K562 (cell line): Measurements from ENCODE around the gene COPA. TPM values are rescaled to one million over a fixed set of nuclear protein-coding genes. Genes with fewer than 3 reads are reported as not detected.

Source experiments
- ATAC-seq: fragments of 200-7000 bp; cut with Tn5 transposase; 3 replicates; pipeline ENCODE4 v1.9.1; 2020; ENCODE audit warnings: moderate library complexity
- BruUV-seq: library from RNA; stranded (reverse); fragments of 400-500 nt; replicated peaks from 2 replicates; lab custom pipeline; 2021; lab: Mats Ljungman, UMichigan
- CTCF ChIA-PET: fragments of 300-600 bp; formaldehyde crosslinking; extraction: SDS; loops from one replicate; lab custom pipeline; 2021; ENCODE audit warnings: low intra/inter-chr PET ratio; lab: Yijun Ruan, JAX
- POLR2A ChIA-PET: fragments of 300-600, 350-650 bp; sonication (Branson Sonifier 250); formaldehyde crosslinking; extraction: SDS; loops from one replicate; lab custom pipeline; 2021; ENCODE audit warnings: antibody characterized with exemption, inconsistent platforms; lab: Yijun Ruan, JAX
- DNase-seq, 4 experiments: peaks; one replicate each; pipeline versions ENCODE4 v3.0.0 to v3.0.0-alpha.2; 2011 to 2018; ENCODE audit warnings: low spot score in 3 of 4, mixed read lengths in 3 of 4; ENCODE audit errors: extremely low read depth in 1 of 4
- FAIRE-seq: peaks from 2 replicates; lab custom pipeline; 2011; peaks lifted over from hg19 to GRCh38; lab: Jason Lieb, UNC
- H2AFZ ChIP-seq: 2 replicates; pipeline ENCODE4 v1.6.0; 2011; ENCODE audit warnings: low read depth, low read length, control low read depth, inconsistent platforms
- H3K27ac ChIP-seq: fragments of 200-600 bp; 3 replicates; pipeline ENCODE4 v1.8.0; 2011; ENCODE audit warnings: low read depth, mild to moderate bottlenecking, control low read depth, inconsistent platforms, low read length, moderate library complexity, mixed read lengths; ENCODE audit errors: extremely low read depth
- H3K27me3 ChIP-seq, 2 experiments: fragments of 300-600 bp in 1 of 2; 2 replicates in 1 of 2; 3 replicates in 1 of 2; pipeline versions ENCODE4 v1.6.0 to v1.8.0; 2011; ENCODE audit warnings: inconsistent platforms in 2 of 2, low read length in 2 of 2, mild to moderate bottlenecking in 1 of 2, mixed read lengths in 1 of 2, moderate library complexity in 1 of 2; ENCODE audit not compliant: control insufficient read depth in 2 of 2, insufficient read depth in 2 of 2
- H3K36me3 ChIP-seq: fragments of 300-600 bp; 3 replicates; pipeline ENCODE4 v1.8.0; 2011; ENCODE audit warnings: mild to moderate bottlenecking, low read length, inconsistent platforms; ENCODE audit not compliant: control insufficient read depth, insufficient read depth
- H3K4me1 ChIP-seq, 2 experiments: fragments of 200-600 bp in 1 of 2; replicated peaks in 1 of 2; 2 replicates in 1 of 2; 3 replicates in 1 of 2; pipeline versions ENCODE4 v1.5.1 to v1.8.0; 2011; ENCODE audit warnings: inconsistent platforms in 2 of 2, low read length in 2 of 2, mild to moderate bottlenecking in 1 of 2, mixed read lengths in 1 of 2, moderate library complexity in 1 of 2; ENCODE audit not compliant: control insufficient read depth in 2 of 2, insufficient read depth in 2 of 2
- H3K4me2 ChIP-seq: 2 replicates; pipeline ENCODE4 v1.6.1; 2011; ENCODE audit warnings: low read length, control low read depth, inconsistent platforms, mixed read lengths; ENCODE audit not compliant: insufficient read depth
- H3K4me3 ChIP-seq: fragments of 200-600 bp; sonication (generic), shearing (Covaris generic); 2 replicates; pipeline ENCODE4 v1.5.1; 2016; ENCODE audit warnings: control low read depth, inconsistent platforms
- H3K79me2 ChIP-seq: fragments of 200-600 bp; 3 replicates; pipeline ENCODE4 v1.8.0; 2011; ENCODE audit warnings: low read length, inconsistent platforms; ENCODE audit not compliant: control insufficient read depth, insufficient read depth
- H3K9ac ChIP-seq, 2 experiments: 2 replicates each; pipeline versions ENCODE4 v1.6.0 to v1.6.1; 2011; ENCODE audit warnings: low read depth in 2 of 2, low read length in 2 of 2, control low read depth in 1 of 2, inconsistent platforms in 1 of 2, mild to moderate bottlenecking in 1 of 2, mixed read lengths in 1 of 2; ENCODE audit not compliant: insufficient read depth in 1 of 2
- H3K9me1 ChIP-seq: one replicate; pipeline ENCODE4 v1.6.0; 2011; ENCODE audit warnings: inconsistent platforms, mild to moderate bottlenecking, low read length, moderate library complexity; ENCODE audit not compliant: control insufficient read depth, insufficient read depth
- H3K9me3 ChIP-seq: replicated peaks from 2 replicates; pipeline ENCODE4 v1.5.1; 2011; ENCODE audit warnings: low read depth, low read length, inconsistent platforms; ENCODE audit not compliant: control insufficient read depth, insufficient read depth
- H4K20me1 ChIP-seq: replicated peaks from 2 replicates; pipeline ENCODE4 v1.6.1; 2011; ENCODE audit warnings: low read length, inconsistent platforms, mixed read lengths; ENCODE audit not compliant: control insufficient read depth, insufficient read depth
- BCOR ChIP-seq: fragments of 450-650 bp; IDR thresholded peaks from 2 replicates; pipeline ENCODE4 v1.6.1; 2016
- BRCA1 ChIP-seq, 2 experiments: fragments of 450-650 bp in 1 of 2; sonication (generic) in 1 of 2; formaldehyde crosslinking in 1 of 2; IDR thresholded peaks; 2 replicates each; pipeline versions ENCODE4 v1.5.0 to v1.6.1; 2017 to 2020; ENCODE audit warnings: mild to moderate bottlenecking in 1 of 2, missing genetic modification reagents in 1 of 2
- BRF1 ChIP-seq: IDR thresholded peaks from 3 replicates; pipeline ENCODE4 v1.6.1; 2011; ENCODE audit warnings: borderline replicate concordance, mild to moderate bottlenecking; ENCODE audit not compliant: insufficient read length; ENCODE audit errors: extremely low read depth
- CHCHD3 ChIP-seq: fragments of 250-450 bp; sonication (Bioruptor Pico); IDR thresholded peaks from 2 replicates; pipeline ENCODE4 v2.1.2; 2022; ENCODE audit warnings: mild to moderate bottlenecking
- DLX4 ChIP-seq: fragments of 250-450 bp; sonication (Bioruptor Pico); IDR thresholded peaks from 2 replicates; pipeline ENCODE4 v1.6.1; 2021; ENCODE audit warnings: mild to moderate bottlenecking
- ETS2 ChIP-seq: IDR thresholded peaks from 2 replicates; pipeline ENCODE4 v1.6.1; 2016; ENCODE audit warnings: borderline replicate concordance, missing genetic modification characterization, mild to moderate bottlenecking, moderate library complexity, missing compliant biosample characterization; ENCODE audit not compliant: poor library complexity, severe bottlenecking
- ETV6 ChIP-seq, 3 experiments: fragments of 150-350 bp in 1 of 3; sonication (generic) in 1 of 3; formaldehyde crosslinking in 1 of 3; IDR thresholded peaks; 2 replicates each; pipeline versions ENCODE4 v1.6.1 to v1.8.0; 2014 to 2022; ENCODE audit warnings: borderline replicate concordance in 2 of 3, low read depth in 2 of 3, antibody characterized with exemption in 1 of 3, low read length in 1 of 3, mild to moderate bottlenecking in 1 of 3, missing genetic modification reagents in 1 of 3
- KDM1A ChIP-seq, 2 experiments: fragments of 450-650 bp; IDR thresholded peaks; 2 replicates each; pipeline ENCODE4 v1.6.1; 2016; ENCODE audit warnings: mild to moderate bottlenecking in 2 of 2
- MCM2 ChIP-seq: fragments of 450-650 bp; IDR thresholded peaks from 2 replicates; pipeline ENCODE4 v1.6.1; 2017; ENCODE audit warnings: low read depth, mild to moderate bottlenecking
- PREB ChIP-seq: sonication (generic); formaldehyde crosslinking; IDR thresholded peaks from 2 replicates; pipeline ENCODE4 v1.8.1; 2023; ENCODE audit warnings: mild to moderate bottlenecking, missing genetic modification reagents
- PTRF ChIP-seq: fragments of 450-650 bp; IDR thresholded peaks from 2 replicates; pipeline ENCODE4 v1.6.1; 2016; ENCODE audit warnings: mild to moderate bottlenecking, missing genetic modification characterization, missing compliant biosample characterization
- RBM25 ChIP-seq: fragments of 200-400 bp; formaldehyde crosslinking; IDR thresholded peaks from 2 replicates; pipeline ENCODE4 v1.6.1; 2018; ENCODE audit warnings: low read length, low read depth, moderate library complexity; ENCODE audit not compliant: severe bottlenecking
- SOX6 ChIP-seq: fragments of 450-650 bp; IDR thresholded peaks from 2 replicates; pipeline ENCODE4 v1.6.1; 2014; ENCODE audit warnings: mild to moderate bottlenecking
- TEAD1 ChIP-seq, 2 experiments: fragments of 450-650 bp in 1 of 2; sonication (generic) in 1 of 2; formaldehyde crosslinking; IDR thresholded peaks; 2 replicates each; pipeline versions ENCODE4 v1.4.0 to v1.8.0; 2020 to 2022; ENCODE audit warnings: mild to moderate bottlenecking in 2 of 2, missing genetic modification reagents in 1 of 2
- ZFP36 ChIP-seq: fragments of 150-350 bp; IDR thresholded peaks from 2 replicates; pipeline ENCODE4 v1.6.1; 2018; ENCODE audit warnings: low read length, low read depth; ENCODE audit not compliant: partially characterized antibody
- ZNF584 ChIP-seq: fragments of 200-800 bp; sonication (Bioruptor generic); IDR thresholded peaks from 2 replicates; pipeline ENCODE4 v1.6.1; 2016; ENCODE audit warnings: low read depth, mild to moderate bottlenecking, missing genetic modification characterization, missing compliant biosample characterization
- ZSCAN32 ChIP-seq: fragments of 450-650 bp; formaldehyde crosslinking; IDR thresholded peaks from 2 replicates; pipeline ENCODE4 v1.4.0; 2020; ENCODE audit warnings: mild to moderate bottlenecking, moderate library complexity
- WGBS: fragments of 100-300 bp; shearing (Covaris generic); methylation state at CpG from one replicate; pipeline ENCODE4 v1.1.6; 2016; ENCODE audit warnings: low coverage, mixed read lengths; ENCODE audit not compliant: insufficient coverage; ENCODE audit errors: missing lambda C conversion rate; 5-methylcytosine and 5-hydroxymethylcytosine counted together
- in situ Hi-C: fragments of 300-500 bp; cut with MboI; formaldehyde crosslinking; loops from 4 replicates; pipeline ENCODE4 v1.15.0; 2018; ENCODE audit warnings: inconsistent platforms, mixed read lengths
- intact Hi-C: fragments of 100-400 bp; cut with micrococcal nuclease; formaldehyde crosslinking; loops from 2 replicates; pipeline ENCODE4 v1.14.2; 2022
- polyA plus RNA-seq, 8 experiments: library from polyadenylated mRNA; depleted of rRNA in 4 of 8; stranded (reverse) in 5 of 8; unstranded in 3 of 8; fragments of >200 nt; fragmentation: Nextera tagmentation in 2 of 8; fragmentation: Illumina TruSeq in 1 of 8; extraction: Ambion mirVana in 2 of 8; extraction: Trizol in 1 of 8; gene quantifications; 2 replicates each; pipeline versions ENCODE4 v1.2.1 to v1.2.3, GENCODE V29; 2011 to 2014; ENCODE audit warnings: inconsistent platforms in 1 of 8, missing spikeins in 1 of 8
- total RNA-seq, 7 experiments: library from RNA; depleted of rRNA in 6 of 7; stranded (reverse); fragments of >200 nt in 6 of 7; fragmentation: Illumina TruSeq in 2 of 7; extraction: Trizol in 2 of 7; gene quantifications; 2 replicates each; pipeline versions ENCODE4 v1.2.1 to v1.2.3, GENCODE V29; 2011 to 2021; ENCODE audit warnings: low replicate concordance in 1 of 7
- TF ChIP-seq, protein P1 (sequence below): fragments of 450-650 bp; formaldehyde crosslinking; conservative IDR thresholded peaks from 2 replicates; pipeline ENCODE4 v1.4.0; 2022; ENCODE audit warnings: mild to moderate bottlenecking, missing genetic modification characterization

Gene COPA
- total and polyA plus RNA-seq, 9 of the 15 experiments (the other 6 are each of a cell fraction or from before 2014, with no cell fraction given) = 49.8 to 222 (median 110) TPM

DNA sequence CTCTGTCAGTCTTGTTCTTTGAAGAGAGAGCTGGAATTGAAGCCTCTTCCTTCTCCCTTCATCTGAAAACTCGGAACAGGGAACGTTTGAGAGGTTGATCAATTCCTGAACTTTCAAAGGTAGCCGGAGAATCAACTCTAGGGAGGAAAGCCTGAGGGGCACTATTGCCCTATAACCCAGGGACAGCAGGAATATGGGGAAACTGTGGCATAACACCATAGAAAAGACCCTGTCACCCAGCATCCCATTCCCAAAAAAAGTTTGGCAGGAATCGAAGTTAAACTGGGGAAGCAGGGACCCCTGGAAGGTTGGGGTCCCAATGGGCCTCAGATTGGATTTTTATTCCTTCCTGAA is 18.7 kb upstream of the COPA start (continued):
- TF ChIP-seq MCM2 (no peak), ETV6 (IDR thresholded peaks at IDR 0.05; ENCODE audit: borderline replicate concordance in 1 of 2, low read depth in 2 of 2, low read length in 1 of 2) (0 out of 4 replicates have a peak, but pooled peaks of 1 of the 2 experiments have one; percentile 7), ETV6 (CRISPR knock-in tag; IDR thresholded peaks at IDR 0.05; ENCODE audit: borderline replicate concordance) (no peak)

- no peak overlapping the region for H3K4me3 ChIP-seq
- no TSS peak for BruUV-seq
- no peak for ATAC-seq
- TF ChIP-seq RBM25 (peak; percentile 59), CHCHD3 (CRISPR knock-in tag) (no peak), BCOR (peak; percentile 59), DLX4 (CRISPR knock-in tag) (no peak), BRF1 (no peak), ZFP36 (peak; percentile 74), KDM1A (IDR thresholded peaks at IDR 0.05) (peak in 1 of 2 experiments; percentile 40; a peak in 1 of 4 replicates), BRCA1 (IDR thresholded peaks at IDR 0.05) (no peak), BRCA1 (CRISPR knock-in tag; IDR thresholded peaks at IDR 0.05) (no peak), PTRF (tag) (0 out of 2 replicates have a peak, but pooled peaks have one; percentile 30), PREB (CRISPR knock-in tag) (no peak), TEAD1 (CRISPR knock-in tag; IDR thresholded peaks at IDR 0.05) (no peak), ETS2 (tag) (no peak), ZNF584 (CRISPR knock-in tag) (no peak), SOX6 (no peak), ZSCAN32 (CRISPR knock-in tag) (no peak)
- TF ChIP-seq, protein P1, sequence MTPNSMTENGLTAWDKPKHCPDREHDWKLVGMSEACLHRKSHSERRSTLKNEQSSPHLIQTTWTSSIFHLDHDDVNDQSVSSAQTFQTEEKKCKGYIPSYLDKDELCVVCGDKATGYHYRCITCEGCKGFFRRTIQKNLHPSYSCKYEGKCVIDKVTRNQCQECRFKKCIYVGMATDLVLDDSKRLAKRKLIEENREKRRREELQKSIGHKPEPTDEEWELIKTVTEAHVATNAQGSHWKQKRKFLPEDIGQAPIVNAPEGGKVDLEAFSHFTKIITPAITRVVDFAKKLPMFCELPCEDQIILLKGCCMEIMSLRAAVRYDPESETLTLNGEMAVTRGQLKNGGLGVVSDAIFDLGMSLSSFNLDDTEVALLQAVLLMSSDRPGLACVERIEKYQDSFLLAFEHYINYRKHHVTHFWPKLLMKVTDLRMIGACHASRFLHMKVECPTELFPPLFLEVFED (CRISPR knock-in tag) = no peak
- TF ChIP-seq, all 486 proteins: peak for 5
- Histone ChIP-seq H3K27me3 (no peaks in the 10 kb centered on the region), H3K36me3 (peaks cover 41% of the 10 kb centered on the region; the same call in 2 of the 3 replicates), H4K20me1 (no peaks in the 10 kb centered on the region), H2AFZ (no peak overlapping the region), H3K9me1 (no peaks in the 10 kb centered on the region), H3K4me1 (peaks cover 13 to 29% of the 10 kb centered on the region in 2 experiments), H3K9me3 (no peaks in the 10 kb centered on the region), H3K9ac (no peak overlapping the region), H3K4me2 (no peak overlapping the region), H3K27ac (peak overlapping the region; percentile 73; the same call in 2 of the 3 replicates), H3K79me2 (no peaks in the 10 kb centered on the region)
- ChIA-PET CTCF (no interaction called here), POLR2A (interaction anchor here (0.6 to 1.0 kb wide), 2 partner anchors 32 to 871 kb away, joined by 3 read pairs; no protein-coding TSS in a partner anchor)
- FAIRE-seq (no peak), DNase-seq (no peak)
- 76% methylated on average over 2 of the region's 2 CpGs for WGBS
- in situ Hi-C loops = no loop called here
- intact Hi-C loops = no loop called here
These were observed 18.1 kb upstream of the COPA start for GRCh38 chr1:160361199-160361598.
